H9 (cell line): ENCODE data around the gene AFDN. TPM values are rescaled to one million over a fixed set of nuclear protein-coding genes. Genes with fewer than 3 reads are reported as not detected.

Experiments
- DNase-seq: peaks from one replicate; pipeline ENCODE4 v3.0.0-alpha.2; 2017
- H2AFZ ChIP-seq: one replicate; pipeline ENCODE4 v1.6.1; 2013; ENCODE audit warnings: mild to moderate bottlenecking, low read length, control low read depth, moderate library complexity
- H2AK5ac ChIP-seq: 2 replicates; pipeline ENCODE4 v1.6.1; 2013; ENCODE audit warnings: low read length, control low read depth, mixed read lengths; ENCODE audit not compliant: insufficient read length
- H2BK120ac ChIP-seq: one replicate; pipeline ENCODE4 v1.6.1; 2013; ENCODE audit warnings: low read depth, mild to moderate bottlenecking, low read length, control low read depth, inconsistent platforms; ENCODE audit not compliant: poor library complexity, severe bottlenecking
- H2BK12ac ChIP-seq: 2 replicates; pipeline ENCODE4 v1.6.1; 2013; ENCODE audit warnings: low read length, control low read depth, mixed read lengths, low read depth; ENCODE audit not compliant: insufficient read length
- H2BK15ac ChIP-seq: 2 replicates; pipeline ENCODE4 v1.6.1; 2013; ENCODE audit warnings: low read depth, low read length, control low read depth
- H2BK20ac ChIP-seq: one replicate; pipeline ENCODE4 v1.6.1; 2013; ENCODE audit warnings: low read depth, mild to moderate bottlenecking, low read length, control low read depth, inconsistent platforms; ENCODE audit not compliant: poor library complexity, severe bottlenecking
- H2BK5ac ChIP-seq: 2 replicates; pipeline ENCODE4 v1.6.1; 2013; ENCODE audit warnings: low read length, control low read depth, mixed read lengths; ENCODE audit not compliant: insufficient read length
- H3K14ac ChIP-seq: 2 replicates; pipeline ENCODE4 v1.6.1; 2013; ENCODE audit warnings: low read length, control low read depth; ENCODE audit not compliant: insufficient read depth
- H3K18ac ChIP-seq: 2 replicates; pipeline ENCODE4 v1.6.1; 2013; ENCODE audit warnings: low read depth, mild to moderate bottlenecking, mixed read lengths, low read length, control low read depth; ENCODE audit not compliant: insufficient read length
- H3K23ac ChIP-seq: 2 replicates; pipeline ENCODE4 v1.6.1; 2013; ENCODE audit warnings: low read length, control low read depth, mixed read lengths, low read depth; ENCODE audit not compliant: insufficient read length
- H3K23me2 ChIP-seq: 2 replicates; pipeline ENCODE4 v1.6.1; 2013; ENCODE audit warnings: low read depth, mild to moderate bottlenecking, mixed read lengths, low read length, control low read depth; ENCODE audit not compliant: insufficient read length, poor library complexity, severe bottlenecking
- H3K27ac ChIP-seq: 2 replicates; pipeline ENCODE4 v1.5.1; 2013; ENCODE audit warnings: low read length, control low read depth, mixed read lengths, low read depth; ENCODE audit not compliant: insufficient read length
- H3K27me3 ChIP-seq: 2 replicates; pipeline ENCODE4 v1.6.1; 2013; ENCODE audit warnings: low read length, control low read depth, inconsistent platforms; ENCODE audit not compliant: insufficient read depth
- H3K4ac ChIP-seq: 2 replicates; pipeline ENCODE4 v1.6.1; 2013; ENCODE audit warnings: low read depth, mild to moderate bottlenecking, control low read depth, inconsistent platforms, low read length, moderate library complexity
- H3K4me1 ChIP-seq: 2 replicates; pipeline ENCODE4 v1.6.1; 2013; ENCODE audit warnings: low read length, control low read depth, inconsistent platforms; ENCODE audit not compliant: insufficient read depth
- H3K4me2 ChIP-seq: 2 replicates; pipeline ENCODE4 v1.6.1; 2013; ENCODE audit warnings: low read length, control low read depth, mixed read lengths; ENCODE audit not compliant: insufficient read length, insufficient read depth
- H3K56ac ChIP-seq: 2 replicates; pipeline ENCODE4 v1.6.1; 2013; ENCODE audit warnings: low read depth, mild to moderate bottlenecking, mixed read lengths, low read length, control low read depth; ENCODE audit not compliant: insufficient read length
- H3K79me1 ChIP-seq: 2 replicates; pipeline ENCODE4 v1.6.1; 2013; ENCODE audit warnings: low read depth, mild to moderate bottlenecking, moderate library complexity, low read length, control low read depth, inconsistent platforms; ENCODE audit not compliant: insufficient read depth, poor library complexity, severe bottlenecking
- H3K79me2 ChIP-seq: 2 replicates; pipeline ENCODE4 v1.6.1; 2013; ENCODE audit warnings: low read length, control low read depth, inconsistent platforms; ENCODE audit not compliant: insufficient read depth
- H3K9ac ChIP-seq: 2 replicates; pipeline ENCODE4 v1.6.1; 2013; ENCODE audit warnings: low read length, control low read depth, mixed read lengths; ENCODE audit not compliant: insufficient read length; ENCODE audit errors: extremely low read depth
- H3K9me3 ChIP-seq: one replicate; pipeline ENCODE4 v1.6.1; 2013; ENCODE audit warnings: low read depth, low read length, inconsistent platforms; ENCODE audit not compliant: control insufficient read depth
- H3T11ph ChIP-seq: one replicate; pipeline ENCODE4 v1.6.1; 2013; ENCODE audit warnings: mild to moderate bottlenecking, low read length, control low read depth, inconsistent platforms
- H4K20me1 ChIP-seq: one replicate; pipeline ENCODE4 v1.6.1; 2013; ENCODE audit not compliant: control insufficient read depth, insufficient read length, insufficient read depth
- H4K5ac ChIP-seq: 2 replicates; pipeline ENCODE4 v1.6.1; 2013; ENCODE audit warnings: low read depth, mild to moderate bottlenecking, mixed read lengths, low read length, control low read depth; ENCODE audit not compliant: insufficient read length
- H4K8ac ChIP-seq: replicated peaks from 2 replicates; pipeline ENCODE4 v1.6.1; 2013; ENCODE audit warnings: low read length, control low read depth, mixed read lengths, low read depth; ENCODE audit not compliant: insufficient read length
- H4K91ac ChIP-seq: 2 replicates; pipeline ENCODE4 v1.6.1; 2013; ENCODE audit warnings: low read depth, mild to moderate bottlenecking, moderate library complexity, mixed read lengths, low read length, control low read depth; ENCODE audit not compliant: insufficient read length
- H3K27ac Mint-ChIP-seq, 3 experiments: 2 replicates in 2 of 3; 3 replicates in 1 of 3; pipeline ENCODE4 v1.8.0; 2020 to 2021; ENCODE audit warnings: mixed read lengths in 3 of 3, mild to moderate bottlenecking in 1 of 3, moderate library complexity in 1 of 3
- H3K27me3 Mint-ChIP-seq: 2 replicates; pipeline ENCODE4 v1.8.0; 2021; ENCODE audit warnings: low read depth, mild to moderate bottlenecking, moderate library complexity, mixed read lengths
- H3K36me3 Mint-ChIP-seq, 3 experiments: 2 replicates in 2 of 3; 3 replicates in 1 of 3; pipeline ENCODE4 v1.8.0; 2020 to 2021; ENCODE audit warnings: low read depth in 3 of 3, mixed read lengths in 3 of 3; ENCODE audit not compliant: insufficient read depth in 1 of 3
- H3K4me1 Mint-ChIP-seq, 2 experiments: 2 replicates each; pipeline ENCODE4 v1.8.0; 2020; ENCODE audit warnings: mixed read lengths in 2 of 2
- H3K4me3 Mint-ChIP-seq, 2 experiments: 2 replicates in 1 of 2; 3 replicates in 1 of 2; pipeline ENCODE4 v1.8.0; 2020 to 2021; ENCODE audit warnings: mild to moderate bottlenecking in 2 of 2, mixed read lengths in 2 of 2, moderate library complexity in 1 of 2
- H3K9me3 Mint-ChIP-seq, 2 experiments: 2 replicates in 1 of 2; 3 replicates in 1 of 2; pipeline ENCODE4 v1.8.0; 2020; ENCODE audit warnings: mild to moderate bottlenecking in 2 of 2, mixed read lengths in 2 of 2, moderate library complexity in 1 of 2
- WGBS: extraction: QIAGEN DNeasy Blood & Tissue Kit; methylation state at CpG from one replicate; pipeline ENCODE4 v1.1.7; 2013; ENCODE audit warnings: missing lambda C conversion rate, low lambda C conversion rate, mixed read lengths; ENCODE audit not compliant: insufficient read length; ENCODE audit errors: extremely low coverage; 5-methylcytosine and 5-hydroxymethylcytosine counted together
- total RNA-seq: library from RNA; stranded (reverse); gene quantifications from 2 replicates; pipeline ENCODE4 v1.2.1, GENCODE V29; 2021
- TF ChIP-seq, protein P1 (sequence below): fragments of 200-600 bp; sonication (generic); conservative IDR thresholded peaks from 3 replicates; pipeline ENCODE4 v1.8.0; 2021; ENCODE audit warnings: antibody characterized with exemption, mild to moderate bottlenecking

The AFDN gene
- total RNA-seq, 1 experiment from 2014 or later = 157 TPM

DNA sequence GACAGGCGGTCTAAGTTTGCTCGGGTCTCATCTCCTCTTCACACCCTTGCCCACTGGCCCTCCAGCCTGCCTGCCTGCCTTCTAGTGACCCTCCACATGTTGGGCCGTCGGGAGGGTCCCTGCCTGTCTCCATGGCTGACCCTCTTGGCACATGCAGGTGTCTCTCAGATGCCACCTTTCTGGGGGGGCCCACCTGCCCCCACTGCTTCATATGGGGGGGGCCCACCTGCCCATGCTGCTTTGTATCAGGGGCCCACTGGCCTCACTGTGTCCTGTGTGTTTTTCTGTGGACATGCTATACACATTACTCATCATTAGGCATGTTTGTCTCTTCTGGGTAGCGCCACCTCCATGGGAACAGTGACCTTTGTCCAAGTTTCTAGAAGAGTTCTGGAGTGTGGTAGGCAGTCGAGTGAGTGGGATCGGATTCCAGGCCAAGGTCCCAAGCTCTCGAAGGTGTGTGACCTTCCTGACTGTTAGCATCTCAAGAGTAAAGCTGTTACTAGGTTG, 130.3 kb downstream of the AFDN start:
- H4K5ac ChIP-seq = no peak overlapping the region
- H4K8ac ChIP-seq = no peak overlapping the region
- no peak overlapping the region for H3K14ac ChIP-seq
- no peaks in the 10 kb centered on the region for H3K23me2 ChIP-seq
- no peak overlapping the region for H2BK15ac ChIP-seq
- H3K4ac ChIP-seq = no peak overlapping the region
- no CpG with 5 or more reads among the region's 8 CpGs for WGBS
- H3K9me3 Mint-ChIP-seq = no peaks in the 10 kb centered on the region
- H3K27me3 ChIP-seq = no peaks in the 10 kb centered on the region; the same call in 1 of the 2 replicates
- no peak overlapping the region for H2BK5ac ChIP-seq
- H3K36me3 Mint-ChIP-seq = peaks cover 15 to 30% (median 26%) of the 10 kb centered on the region in 3 experiments
- H3T11ph ChIP-seq = no peak overlapping the region
- no peak overlapping the region for H2BK12ac ChIP-seq
- no peaks in the 10 kb centered on the region for H4K20me1 ChIP-seq
- no peak overlapping the region for H3K23ac ChIP-seq
- DNase-seq = no peak
- no peaks in the 10 kb centered on the region for H3K9me3 ChIP-seq
- H3K79me2 ChIP-seq = no peaks in the 10 kb centered on the region
- TF ChIP-seq, protein P1, sequence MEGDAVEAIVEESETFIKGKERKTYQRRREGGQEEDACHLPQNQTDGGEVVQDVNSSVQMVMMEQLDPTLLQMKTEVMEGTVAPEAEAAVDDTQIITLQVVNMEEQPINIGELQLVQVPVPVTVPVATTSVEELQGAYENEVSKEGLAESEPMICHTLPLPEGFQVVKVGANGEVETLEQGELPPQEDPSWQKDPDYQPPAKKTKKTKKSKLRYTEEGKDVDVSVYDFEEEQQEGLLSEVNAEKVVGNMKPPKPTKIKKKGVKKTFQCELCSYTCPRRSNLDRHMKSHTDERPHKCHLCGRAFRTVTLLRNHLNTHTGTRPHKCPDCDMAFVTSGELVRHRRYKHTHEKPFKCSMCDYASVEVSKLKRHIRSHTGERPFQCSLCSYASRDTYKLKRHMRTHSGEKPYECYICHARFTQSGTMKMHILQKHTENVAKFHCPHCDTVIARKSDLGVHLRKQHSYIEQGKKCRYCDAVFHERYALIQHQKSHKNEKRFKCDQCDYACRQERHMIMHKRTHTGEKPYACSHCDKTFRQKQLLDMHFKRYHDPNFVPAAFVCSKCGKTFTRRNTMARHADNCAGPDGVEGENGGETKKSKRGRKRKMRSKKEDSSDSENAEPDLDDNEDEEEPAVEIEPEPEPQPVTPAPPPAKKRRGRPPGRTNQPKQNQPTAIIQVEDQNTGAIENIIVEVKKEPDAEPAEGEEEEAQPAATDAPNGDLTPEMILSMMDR = no peak
- H4K91ac ChIP-seq = no peak overlapping the region
- no peaks in the 10 kb centered on the region for H3K27me3 Mint-ChIP-seq
- no peak overlapping the region for H3K18ac ChIP-seq
- no peak overlapping the region for H3K4me3 Mint-ChIP-seq
- H3K4me2 ChIP-seq = no peak overlapping the region
- no peak overlapping the region for H2BK20ac ChIP-seq
- H3K27ac ChIP-seq = no peak overlapping the region
- no peaks in the 10 kb centered on the region for H3K4me1 ChIP-seq
- H3K56ac ChIP-seq = no peak overlapping the region
- H3K27ac Mint-ChIP-seq = peak overlapping the region in 2 of 3 experiments; percentile 52 to 83; a peak in 2 of 7 replicates
- H2BK120ac ChIP-seq = no peak overlapping the region
- peaks cover 3% of the 10 kb centered on the region for H3K79me1 ChIP-seq
- no peak overlapping the region for H2AK5ac ChIP-seq
- no peak overlapping the region for H2AFZ ChIP-seq
- H3K4me1 Mint-ChIP-seq = peaks cover 0 to 3% of the 10 kb centered on the region in 2 experiments; a peak in 1 of 4 replicates
- no peak overlapping the region for H3K9ac ChIP-seq
